ENCODE results near the gene YEATS2.

DNA sequence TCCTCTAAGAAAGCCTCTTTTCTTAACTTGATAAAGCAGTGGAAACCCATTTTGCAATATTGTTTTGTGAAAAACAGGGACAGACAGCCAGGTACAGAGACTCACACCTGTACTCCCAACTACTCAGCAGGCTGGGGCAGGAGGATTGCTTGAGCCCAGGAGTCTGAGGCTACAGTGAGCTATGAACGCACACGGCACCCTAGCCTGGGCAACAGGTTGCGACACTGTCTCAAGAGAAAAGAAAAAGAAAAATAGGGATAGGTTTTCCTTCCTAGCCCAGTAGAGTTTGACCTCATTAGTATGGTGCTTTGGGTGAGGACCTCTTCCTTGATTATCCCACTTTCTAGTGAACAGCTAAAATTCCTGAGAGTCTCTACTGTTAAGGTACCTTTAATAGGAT is 17.5 kb upstream of the YEATS2 start:
- no peak for TF ChIP-seq POLR2A (IDR thresholded peaks at IDR 0.05; ENCODE audit: low read length)
- no peak for TF ChIP-seq GATA1 (IDR thresholded peaks at IDR 0.05; ENCODE audit: low read depth, low read length)
